Osteocyte (in vitro differentiated cells): Measurements from ENCODE around the gene RIT2. TPM values are rescaled to one million over a fixed set of nuclear protein-coding genes. Genes with fewer than 3 reads are reported as not detected.

Experiments used
- DNase-seq: peaks from one replicate; pipeline ENCODE4 v3.0.0; 2021; ENCODE audit warnings: mixed read lengths; ENCODE audit not compliant: unreplicated experiment; ENCODE audit errors: extremely low spot score
- H3K27ac Mint-ChIP-seq: one replicate; pipeline ENCODE4 v1.8.0; 2021; ENCODE audit warnings: mild to moderate bottlenecking, mixed read lengths; ENCODE audit not compliant: unreplicated experiment
- H3K27me3 Mint-ChIP-seq: one replicate; pipeline ENCODE4 v1.8.0; 2021; ENCODE audit warnings: mixed read lengths; ENCODE audit not compliant: unreplicated experiment
- H3K36me3 Mint-ChIP-seq: one replicate; pipeline ENCODE4 v1.8.0; 2021; ENCODE audit warnings: mixed read lengths; ENCODE audit not compliant: unreplicated experiment
- H3K4me1 Mint-ChIP-seq: one replicate; pipeline ENCODE4 v1.8.0; 2021; ENCODE audit warnings: mixed read lengths; ENCODE audit not compliant: unreplicated experiment
- H3K4me3 Mint-ChIP-seq: one replicate; pipeline ENCODE4 v1.8.0; 2021; ENCODE audit warnings: mild to moderate bottlenecking, moderate library complexity, mixed read lengths; ENCODE audit not compliant: unreplicated experiment
- H3K9me3 Mint-ChIP-seq: one replicate; pipeline ENCODE4 v1.8.0; 2021; ENCODE audit warnings: mixed read lengths; ENCODE audit not compliant: unreplicated experiment
- CTCF ChIP-seq: fragments of 200-600 bp; sonication (generic); IDR thresholded peaks from 2 replicates; pipeline ENCODE4 v1.5.0; 2021; ENCODE audit warnings: antibody characterized with exemption, mild to moderate bottlenecking, moderate library complexity
- total RNA-seq: library from RNA; stranded (reverse); gene quantifications from 2 replicates; pipeline ENCODE4 v1.2.1, GENCODE V29; 2021

Gene RIT2
- total RNA-seq, 1 donor from 2014 or later = not detected

DNA sequence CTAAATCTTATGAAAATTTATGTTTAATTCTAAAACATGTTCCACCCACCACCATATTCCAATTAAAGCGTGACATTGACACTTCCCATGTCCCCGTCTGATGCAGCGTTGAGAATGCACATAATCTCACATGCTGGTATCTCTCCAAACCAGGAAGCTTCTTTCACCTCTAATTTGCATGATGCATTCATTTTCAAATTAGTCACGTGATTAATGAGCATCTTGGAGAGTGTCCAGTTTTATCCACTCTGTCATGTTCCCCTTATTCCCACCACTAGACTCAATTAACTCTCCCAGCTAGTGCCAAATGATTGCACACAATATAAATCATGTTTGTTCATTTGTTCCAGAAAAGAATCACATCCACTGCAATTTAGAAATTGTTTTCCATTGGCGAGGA is 105.8 kb downstream of the RIT2 start:
- peaks cover 6% of the 10 kb centered on the region for H3K27me3 Mint-ChIP-seq
- TF ChIP-seq CTCF = no peak

DNA sequence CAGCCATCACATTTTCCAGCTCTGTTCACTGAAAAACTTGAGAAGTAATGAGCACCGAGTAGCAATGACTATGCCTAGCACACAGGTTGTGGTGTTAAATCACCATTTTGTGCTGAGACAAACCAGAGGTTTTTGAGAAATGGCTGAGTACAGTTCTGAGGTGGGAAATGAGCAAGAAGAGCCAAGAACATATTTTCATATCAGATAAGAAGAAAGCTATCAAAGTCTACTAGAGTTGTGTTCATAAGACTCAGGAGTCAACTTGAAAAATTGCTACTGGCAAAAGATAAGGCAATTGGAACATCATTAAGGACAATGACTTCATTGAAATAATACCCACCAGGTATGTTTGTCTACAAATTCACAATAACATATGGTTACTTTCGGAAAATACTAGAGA is 108.1 kb downstream of the RIT2 start:
- no peak for DNase-seq
- no peak overlapping the region for H3K4me3 Mint-ChIP-seq
- no peaks in the 10 kb centered on the region for H3K9me3 Mint-ChIP-seq
- peaks cover 4% of the 10 kb centered on the region for H3K27me3 Mint-ChIP-seq
- H3K27ac Mint-ChIP-seq = no peak overlapping the region
- H3K4me1 Mint-ChIP-seq = no peaks in the 10 kb centered on the region
- no peaks in the 10 kb centered on the region for H3K36me3 Mint-ChIP-seq
- no peak for TF ChIP-seq CTCF

More for the DNA sequence above, 105.8 kb downstream of the RIT2 start:
- Mint-ChIP-seq H3K36me3 (no peaks in the 10 kb centered on the region), H3K27ac (no peak overlapping the region), H3K4me3 (no peak overlapping the region), H3K9me3 (no peaks in the 10 kb centered on the region), H3K4me1 (no peaks in the 10 kb centered on the region)
- no peak for DNase-seq

GRCh38 chr18:43004421-43004820 is 111.1 kb downstream of the RIT2 start:
- no peak for DNase-seq
- Mint-ChIP-seq H3K27me3 (peaks cover 2% of the 10 kb centered on the region), H3K9me3 (no peaks in the 10 kb centered on the region), H3K4me1 (no peaks in the 10 kb centered on the region), H3K36me3 (no peaks in the 10 kb centered on the region), H3K4me3 (no peak overlapping the region), H3K27ac (no peak overlapping the region)
- no peak for TF ChIP-seq CTCF

DNA sequence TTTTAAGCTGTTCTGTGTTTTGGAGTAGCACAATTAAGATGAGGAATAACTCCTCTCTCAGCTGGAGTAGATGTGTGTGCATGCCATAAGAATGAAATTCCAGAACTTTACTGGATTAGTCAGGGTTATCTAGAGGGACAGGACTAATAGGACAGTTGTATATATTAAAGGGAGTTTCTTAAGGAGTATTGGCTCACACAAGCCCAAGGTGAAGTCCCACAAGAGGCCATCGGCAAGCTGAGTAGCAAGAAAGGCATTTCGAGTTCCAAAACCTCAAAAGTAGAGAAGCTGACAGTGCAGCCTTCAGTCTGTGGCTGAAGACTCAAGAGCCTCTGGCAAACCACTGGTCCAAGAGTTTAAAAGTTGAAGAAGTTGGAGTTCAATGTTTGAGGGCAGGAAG is 113.7 kb downstream of the RIT2 start:
- no peaks in the 10 kb centered on the region for H3K36me3 Mint-ChIP-seq
- peaks cover 2% of the 10 kb centered on the region for H3K27me3 Mint-ChIP-seq
- H3K9me3 Mint-ChIP-seq = no peaks in the 10 kb centered on the region
- TF ChIP-seq CTCF = no peak
- no peak overlapping the region for H3K27ac Mint-ChIP-seq
- H3K4me1 Mint-ChIP-seq = no peaks in the 10 kb centered on the region
- DNase-seq = no peak
- H3K4me3 Mint-ChIP-seq = no peak overlapping the region

DNA sequence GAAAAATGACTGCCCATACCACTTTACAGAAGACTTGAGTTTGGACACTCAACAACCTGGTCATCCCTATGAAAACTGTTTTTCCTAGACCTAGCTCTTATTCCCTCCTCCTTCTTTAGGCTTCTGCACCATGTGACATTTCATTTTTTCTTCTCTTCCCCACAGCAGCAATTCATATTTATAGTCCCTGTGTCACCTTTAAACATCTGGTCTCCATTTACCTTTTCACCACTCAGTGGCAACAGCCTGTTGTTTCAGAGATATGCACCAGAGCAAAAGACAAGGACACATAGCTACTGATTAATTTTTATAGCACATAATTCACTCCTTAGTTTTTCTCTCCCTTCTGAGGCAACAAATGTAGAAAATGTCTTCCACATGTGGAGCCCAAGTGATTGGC is 118.7 kb downstream of the RIT2 start:
- no peak overlapping the region for H3K27ac Mint-ChIP-seq
- H3K36me3 Mint-ChIP-seq = no peaks in the 10 kb centered on the region
- no peaks in the 10 kb centered on the region for H3K27me3 Mint-ChIP-seq
- DNase-seq = no peak
- H3K4me3 Mint-ChIP-seq = no peak overlapping the region
- H3K4me1 Mint-ChIP-seq = no peaks in the 10 kb centered on the region
- TF ChIP-seq CTCF = no peak
- peaks cover 8% of the 10 kb centered on the region for H3K9me3 Mint-ChIP-seq
